ACC112 (cell line): ENCODE data around the gene NXT1.
"Not testable (repeated sequence)": the region's sequence is repeated elsewhere in the genome, so short reads cannot be mapped to it uniquely, and the experiment has no call there.

Source experiments
- H2AFZ ChIP-seq: fragments of 200-600 bp; sonication (generic); one replicate; pipeline ENCODE4 v1.6.0; 2017; ENCODE audit warnings: antibody characterized with exemption, low read length; ENCODE audit not compliant: unreplicated experiment
- H3K27ac ChIP-seq: fragments of 200-600 bp; sonication (generic); 2 replicates; pipeline ENCODE4 v1.5.1; 2014; ENCODE audit warnings: low read depth, mild to moderate bottlenecking, antibody characterized with exemption, low read length, moderate library complexity
- H3K27me3 ChIP-seq: fragments of 200-600 bp; sonication (generic); 2 replicates; pipeline ENCODE4 v1.6.1; 2014; ENCODE audit warnings: mild to moderate bottlenecking, antibody characterized with exemption, low read length, moderate library complexity, mixed read lengths; ENCODE audit not compliant: insufficient read depth
- H3K36me3 ChIP-seq: fragments of 200-600 bp; sonication (generic); 2 replicates; pipeline ENCODE4 v1.6.1; 2016; ENCODE audit warnings: mild to moderate bottlenecking, antibody characterized with exemption, low read length, moderate library complexity, mixed read lengths; ENCODE audit not compliant: insufficient read depth
- H3K4me1 ChIP-seq: fragments of 200-600 bp; sonication (generic); one replicate; pipeline ENCODE4 v1.6.1; 2016; ENCODE audit warnings: low read length, mixed read lengths; ENCODE audit not compliant: insufficient read depth, unreplicated experiment, control insufficient read depth
- H3K4me3 ChIP-seq: fragments of 200-600 bp; sonication (generic); 2 replicates; pipeline ENCODE4 v1.5.1; 2014; ENCODE audit warnings: mild to moderate bottlenecking, low read depth, low read length
- H3K79me2 ChIP-seq: fragments of 200-600 bp; sonication (generic); one replicate; pipeline ENCODE4 v1.6.0; 2016; ENCODE audit warnings: low read length; ENCODE audit not compliant: control insufficient read depth, unreplicated experiment, insufficient read depth

Gene NXT1

DNA sequence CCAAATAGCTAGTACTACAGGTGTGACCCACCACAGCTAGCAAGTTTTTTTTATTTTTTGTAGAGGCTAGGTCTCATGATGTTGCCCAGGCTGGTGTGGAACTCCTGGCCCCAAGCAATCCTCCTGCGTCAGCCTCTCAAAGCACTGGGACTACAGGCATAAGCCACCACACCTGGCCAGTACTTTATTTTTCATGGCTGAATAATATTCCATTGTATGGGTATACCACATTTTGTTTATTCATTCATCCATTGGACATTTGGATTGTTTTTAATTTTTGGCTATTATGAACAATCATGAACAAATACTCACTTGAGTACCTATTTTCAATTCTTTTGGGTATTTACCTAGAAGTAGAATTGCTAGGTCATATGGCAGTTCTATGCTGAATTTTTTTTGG, 7.0 kb upstream of the NXT1 start:
- Histone ChIP-seq H3K79me2 (no peaks in the 10 kb centered on the region), H3K4me1 (no peaks in the 10 kb centered on the region), H2AFZ (no peak overlapping the region), H3K36me3 (no peaks in the 10 kb centered on the region), H3K27me3 (0 out of 2 replicates have a peak, but pooled peaks cover 6% of the 10 kb centered on the region), H3K27ac (no peak overlapping the region), H3K4me3 (no peak overlapping the region)

DNA sequence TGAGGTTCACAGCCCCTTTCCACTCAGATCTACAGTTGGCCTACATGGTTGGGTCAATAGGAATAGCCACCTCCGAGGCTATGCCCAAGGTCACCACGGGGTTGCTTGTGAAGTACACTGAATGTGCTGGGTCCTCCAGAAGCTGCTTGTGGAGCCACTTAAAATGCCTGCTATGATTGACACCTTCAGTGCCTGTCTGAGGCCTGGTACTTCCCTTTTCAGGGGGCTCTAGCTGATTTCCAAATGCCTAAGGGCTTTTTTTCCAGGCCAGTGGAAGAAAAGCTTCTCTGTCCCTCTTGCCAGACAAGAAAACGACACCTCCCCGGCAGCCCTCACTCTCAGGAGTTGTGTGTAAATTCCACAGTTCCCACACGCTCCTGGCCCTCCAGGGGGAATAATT, 6.3 kb upstream of the NXT1 start:
- H3K27ac ChIP-seq = no peak overlapping the region
- H2AFZ ChIP-seq = no peak overlapping the region
- H3K36me3 ChIP-seq = no peaks in the 10 kb centered on the region
- H3K27me3 ChIP-seq = 0 out of 2 replicates have a peak, but pooled peaks cover 6% of the 10 kb centered on the region
- H3K79me2 ChIP-seq = no peaks in the 10 kb centered on the region
- peaks cover 6% of the 10 kb centered on the region for H3K4me1 ChIP-seq
- H3K4me3 ChIP-seq = no peak overlapping the region

DNA sequence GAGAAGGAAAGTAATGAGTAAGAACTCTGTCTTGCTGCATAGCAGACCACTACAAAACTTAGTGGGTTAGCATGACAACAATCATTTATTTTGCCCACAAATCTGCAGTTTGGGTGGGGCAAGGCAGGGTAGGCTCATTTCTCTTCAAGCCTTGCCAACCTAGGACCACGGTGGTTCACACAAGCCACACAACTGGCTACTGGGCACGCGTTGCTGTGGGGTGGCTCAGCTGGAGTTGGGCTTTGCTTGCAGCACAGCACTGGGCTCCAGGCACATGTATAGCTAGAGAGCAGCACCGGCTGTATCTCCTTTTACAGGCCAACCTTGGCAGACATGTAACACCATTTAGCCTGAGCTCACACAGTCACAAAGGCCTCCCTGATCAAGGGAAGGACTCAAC, 4.6 kb upstream of the NXT1 start:
- Histone ChIP-seq H3K36me3 (no peaks in the 10 kb centered on the region), H3K4me1 (peaks cover 7% of the 10 kb centered on the region), H2AFZ (no peak overlapping the region), H3K27me3 (0 out of 2 replicates have a peak, but pooled peaks cover 6% of the 10 kb centered on the region), H3K27ac (no peak overlapping the region), H3K79me2 (peaks cover 4% of the 10 kb centered on the region), H3K4me3 (no peak overlapping the region)

GRCh38 chr20:23347791-23348190, 2.8 kb upstream of the NXT1 start:
- H3K36me3 ChIP-seq = no peaks in the 10 kb centered on the region
- H3K27me3 ChIP-seq = no peaks in the 10 kb centered on the region
- H3K79me2 ChIP-seq = peaks cover 21% of the 10 kb centered on the region
- peaks cover 10% of the 10 kb centered on the region for H3K4me1 ChIP-seq
- no peak overlapping the region for H3K4me3 ChIP-seq
- no peak overlapping the region for H2AFZ ChIP-seq
- H3K27ac ChIP-seq = no peak overlapping the region

- not testable (repeated sequence) for H3K4me3 ChIP-seq, H3K27me3 ChIP-seq, H3K36me3 ChIP-seq, H3K27ac ChIP-seq, H2AFZ ChIP-seq
- H3K79me2 ChIP-seq = peaks cover 28% of the 10 kb centered on the region
- peaks cover 11% of the 10 kb centered on the region for H3K4me1 ChIP-seq
Observed at GRCh38 chr20:23348510-23348909, 2.1 kb upstream of the NXT1 start.

DNA sequence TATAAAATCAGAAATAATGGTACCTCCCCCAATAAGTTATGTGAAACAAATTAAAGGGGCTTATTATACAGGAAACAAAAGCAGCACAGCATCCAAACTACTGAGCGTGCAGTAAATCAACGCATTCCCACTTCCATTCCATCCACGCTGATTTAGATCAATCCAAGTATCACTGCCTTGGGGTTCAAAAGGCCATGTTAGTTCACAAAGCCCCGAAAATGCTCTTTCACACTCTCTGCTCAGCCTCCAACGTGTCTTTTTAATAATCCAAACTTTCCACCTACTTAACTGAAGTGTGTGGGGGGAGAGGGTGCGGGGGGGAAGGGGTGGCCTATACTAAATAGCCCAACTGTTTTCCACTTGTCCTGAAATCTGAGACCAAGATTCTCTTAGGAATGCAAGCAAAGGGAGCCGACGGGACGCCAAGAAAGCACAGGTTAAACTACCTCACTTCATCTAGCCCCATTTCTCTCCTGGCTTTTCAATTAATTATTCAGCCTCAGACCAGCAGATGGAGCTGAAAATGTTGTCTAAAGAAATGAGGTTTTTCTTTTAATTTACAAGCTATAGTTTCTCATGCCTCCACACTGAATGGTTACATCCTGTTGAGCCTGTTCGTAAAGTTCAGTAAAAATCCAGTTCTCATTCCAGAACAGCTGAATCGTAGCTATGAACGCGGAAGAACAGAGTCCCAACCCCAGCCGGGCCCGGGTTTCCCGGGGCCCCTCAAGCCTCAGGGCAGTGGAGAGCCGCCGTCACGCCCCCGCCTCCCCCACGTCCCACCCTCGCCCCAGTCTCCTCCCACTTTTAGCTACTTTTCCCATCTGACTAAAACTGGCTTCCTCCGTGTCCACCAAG, 1.0 kb upstream of the NXT1 start:
- peak overlapping the region; percentile 78 for H2AFZ ChIP-seq
- peaks cover 38% of the 10 kb centered on the region for H3K79me2 ChIP-seq

DNA sequence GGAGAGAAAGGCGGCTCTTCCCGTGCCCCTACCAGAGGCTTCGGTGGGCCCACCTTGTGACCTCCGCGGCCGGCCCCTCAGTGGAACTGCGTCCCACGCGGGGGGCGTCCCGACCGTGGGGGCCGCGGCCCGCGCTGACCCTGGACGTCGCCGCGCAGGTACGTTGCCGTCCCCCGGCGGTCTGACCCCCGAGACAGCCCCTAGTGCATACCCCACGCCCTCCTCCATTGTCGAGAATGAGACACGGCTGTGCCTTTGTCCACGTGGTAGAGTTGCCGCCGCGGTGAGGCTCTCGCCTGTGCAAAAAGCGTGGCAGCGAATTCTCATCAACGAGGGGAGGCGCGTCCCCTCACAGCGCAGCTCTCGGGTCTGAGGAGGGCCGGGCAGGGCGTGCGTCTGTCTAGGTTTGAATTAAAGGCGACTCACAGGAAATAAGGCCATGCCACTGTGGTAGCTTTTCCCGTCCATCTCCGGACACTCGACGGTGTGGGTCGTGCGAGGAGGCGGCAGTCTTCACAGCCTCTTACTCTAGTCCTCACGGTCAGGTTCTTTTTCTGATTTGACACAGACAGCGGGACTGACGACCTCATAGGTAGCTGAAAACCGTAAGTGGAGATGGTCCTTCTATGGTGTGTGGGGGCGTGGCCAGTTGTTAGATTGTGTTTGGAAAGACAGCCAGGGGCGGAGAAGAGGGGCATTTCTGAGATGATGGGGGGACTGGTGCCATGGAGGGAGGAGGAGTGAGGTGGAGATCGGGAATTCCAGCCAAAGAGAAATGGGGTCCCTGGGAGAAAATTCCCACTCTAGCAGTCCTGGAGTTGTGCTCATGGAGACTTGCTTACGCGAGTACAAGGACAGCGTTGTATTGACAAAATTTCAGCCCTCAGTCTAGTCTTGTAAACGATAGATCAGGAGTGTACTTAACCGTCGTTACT, 580 bp downstream of the NXT1 start:
- H3K79me2 ChIP-seq = peaks cover 38% of the 10 kb centered on the region
- peaks cover 11% of the 10 kb centered on the region for H3K4me1 ChIP-seq
- no peak overlapping the region for H2AFZ ChIP-seq

More for the DNA sequence above, 1.0 kb upstream of the NXT1 start:
- Histone ChIP-seq H3K27me3 (no peaks in the 10 kb centered on the region), H3K4me3 (peak overlapping the region; percentile 92), H3K4me1 (peaks cover 11% of the 10 kb centered on the region), H3K27ac (peak overlapping the region; percentile 98), H3K36me3 (no peaks in the 10 kb centered on the region)

DNA sequence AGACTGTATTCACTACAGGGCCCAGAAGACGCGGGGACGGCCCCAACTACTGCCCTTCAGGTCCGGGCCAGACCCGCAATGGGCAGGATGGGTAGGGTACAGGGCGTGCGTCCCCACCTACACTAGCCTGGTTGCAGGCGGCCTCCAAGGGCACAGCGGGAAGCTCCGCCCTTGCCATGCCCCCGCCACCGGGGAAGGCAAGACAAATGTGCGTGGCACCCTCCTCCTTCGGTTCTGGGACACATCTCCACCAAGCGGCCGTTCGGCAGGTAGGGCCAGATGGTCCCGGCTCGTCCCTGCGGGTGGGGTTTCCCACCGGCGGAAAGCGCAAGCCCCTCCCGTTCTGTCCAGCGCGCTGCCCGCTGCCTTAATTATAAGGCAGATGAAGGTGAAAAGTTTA, 5.6 kb downstream of the NXT1 start:
- Histone ChIP-seq H3K36me3 (no peaks in the 10 kb centered on the region), H3K79me2 (peaks cover 32% of the 10 kb centered on the region), H3K4me1 (peaks cover 19% of the 10 kb centered on the region), H3K27me3 (no peaks in the 10 kb centered on the region), H3K4me3 (no peak overlapping the region), H2AFZ (no peak overlapping the region), H3K27ac (no peak overlapping the region)

More for the DNA sequence above, 580 bp downstream of the NXT1 start:
- Histone ChIP-seq H3K4me3 (peak overlapping the region; percentile 92), H3K27me3 (no peaks in the 10 kb centered on the region), H3K36me3 (no peaks in the 10 kb centered on the region), H3K27ac (peak overlapping the region; percentile 98)

DNA sequence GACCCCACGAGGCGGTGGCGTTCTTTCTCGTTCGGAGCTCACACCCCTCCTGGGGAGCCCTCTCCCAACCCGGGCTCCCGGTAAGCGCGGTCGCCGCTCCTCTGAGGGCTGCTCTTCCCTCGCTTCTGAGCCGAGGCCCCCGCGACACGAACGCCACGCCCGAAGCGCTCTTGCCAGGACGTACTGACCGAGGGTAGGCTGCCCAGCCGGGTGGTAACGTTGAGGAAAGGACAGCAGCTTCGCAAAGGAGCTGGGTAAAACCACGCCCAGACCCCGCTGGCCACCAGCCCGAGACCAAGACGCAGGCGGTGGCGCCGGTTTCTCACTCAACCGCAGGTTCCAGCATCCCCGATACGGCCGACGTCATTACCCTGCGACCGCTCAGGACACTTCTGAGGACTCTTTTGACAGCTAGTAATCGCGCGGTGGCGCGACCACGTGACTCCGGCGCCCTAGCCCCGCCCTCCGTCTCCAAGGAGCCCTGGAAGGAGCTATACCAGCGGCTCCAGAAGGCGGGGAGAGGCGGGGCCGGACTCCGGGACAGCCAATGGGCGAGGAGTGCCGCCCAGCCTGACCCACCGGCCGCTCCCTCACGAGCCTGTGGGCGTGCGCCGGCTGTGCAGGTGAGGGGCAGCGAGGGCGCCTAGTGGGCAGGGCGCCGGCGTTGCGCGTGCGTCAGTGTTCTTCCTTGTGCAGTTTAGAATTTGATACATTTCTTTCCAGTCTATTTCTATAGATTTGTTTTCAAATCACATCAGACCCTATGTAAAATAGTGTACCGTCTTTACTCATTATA, 7.4 kb downstream of the NXT1 start:
- Histone ChIP-seq H3K36me3 (no peaks in the 10 kb centered on the region), H3K27me3 (no peaks in the 10 kb centered on the region), H2AFZ (peak overlapping the region; percentile 43), H3K4me1 (peaks cover 17% of the 10 kb centered on the region), H3K79me2 (peaks cover 22% of the 10 kb centered on the region), H3K4me3 (peak overlapping the region; percentile 77), H3K27ac (peak overlapping the region; percentile 75)

- Histone ChIP-seq H3K27me3 (no peaks in the 10 kb centered on the region), H3K79me2 (peaks cover 22% of the 10 kb centered on the region), H3K4me1 (peaks cover 22% of the 10 kb centered on the region), H3K27ac (peak overlapping the region; percentile 8; the same call in 1 of the 2 replicates), H3K36me3 (no peaks in the 10 kb centered on the region), H3K4me3 (peak overlapping the region; percentile 68), H2AFZ (peak overlapping the region; percentile 7)
Observed at GRCh38 chr20:23358563-23358906, 7.9 kb downstream of the NXT1 start.
